Activated CD8-positive, alpha-beta memory T cell treated with anti-CD3 and anti-CD28 coated beads for 4 hours (primary cell): ENCODE measurements around the gene SLC35F3.

Experiments
- DNase-seq, 2 donors: peaks; one replicate each; pipeline ENCODE4 v3.0.0-alpha.2; 2020; ENCODE audit warnings: low read depth in 2 of 2

The SLC35F3 gene

GRCh38 chr1:234253732-234254131 lies 349.3 kb downstream of the SLC35F3 start:
- no peak for DNase-seq

GRCh38 chr1:234256359-234256758 lies 351.9 kb downstream of the SLC35F3 start:
- DNase-seq: no peak

GRCh38 chr1:234258071-234258470 lies 353.6 kb downstream of the SLC35F3 start:
- DNase-seq: no peak

DNA sequence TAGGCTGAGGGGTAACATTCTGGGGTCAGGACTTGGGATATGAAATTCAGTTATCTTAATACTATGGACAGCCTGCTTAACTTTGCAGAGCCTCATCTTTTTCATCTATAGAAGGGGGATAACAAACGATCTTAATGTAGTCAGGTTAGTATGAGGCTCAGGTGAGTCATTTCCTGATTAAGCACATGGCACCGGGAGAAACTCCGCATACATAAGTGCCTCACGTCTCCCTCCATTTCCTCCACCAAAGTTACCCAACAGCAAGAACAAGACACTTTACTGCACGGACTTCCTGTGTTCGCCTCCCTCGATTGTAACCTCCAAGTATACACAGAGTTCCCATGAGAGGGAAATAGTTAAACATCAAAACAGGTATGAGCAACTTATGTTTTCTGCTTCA lies 356.1 kb downstream of the SLC35F3 start:
- DNase-seq: no peak

- no peak for DNase-seq
Observed at GRCh38 chr1:234261545-234261944, 357.1 kb downstream of the SLC35F3 start.

DNA sequence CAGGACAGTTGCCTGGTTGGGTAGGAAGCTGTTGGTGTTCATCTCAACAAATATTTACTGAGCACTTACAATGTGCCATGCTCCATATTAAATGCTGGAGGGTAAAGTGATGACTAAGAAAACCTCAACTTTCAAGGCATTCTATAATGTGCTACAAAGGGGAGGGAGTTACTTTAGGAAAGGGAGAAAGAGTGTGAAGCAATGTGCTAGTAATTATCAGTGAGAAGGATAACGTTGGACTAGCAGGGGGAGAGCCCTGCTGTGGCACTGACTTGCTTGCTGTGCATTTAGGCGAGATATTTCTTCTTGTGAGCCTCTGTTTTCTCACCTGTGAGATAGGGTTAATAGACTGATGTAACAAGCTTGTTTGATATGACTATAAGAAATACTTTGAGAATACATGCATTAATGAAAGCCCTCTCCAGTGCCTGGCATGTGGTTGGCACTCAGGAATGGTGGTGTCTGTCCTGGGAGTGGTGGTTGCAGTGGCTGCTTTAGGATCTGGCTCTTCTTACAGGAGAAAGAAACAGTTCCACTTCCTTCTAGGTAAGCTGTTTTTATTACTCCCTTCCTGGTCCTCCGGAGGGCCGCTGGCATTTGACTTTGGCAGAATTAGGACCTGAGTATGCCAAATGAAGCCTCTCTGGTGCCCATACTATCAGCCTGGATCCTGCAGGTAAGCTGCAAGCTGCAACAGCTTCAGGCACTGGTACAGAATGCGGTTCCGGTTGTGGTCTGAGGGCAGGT lies 357.7 kb downstream of the SLC35F3 start:
- DNase-seq: no peak

GRCh38 chr1:234262754-234263105 lies 358.3 kb downstream of the SLC35F3 start:
- DNase-seq: no peak

DNA sequence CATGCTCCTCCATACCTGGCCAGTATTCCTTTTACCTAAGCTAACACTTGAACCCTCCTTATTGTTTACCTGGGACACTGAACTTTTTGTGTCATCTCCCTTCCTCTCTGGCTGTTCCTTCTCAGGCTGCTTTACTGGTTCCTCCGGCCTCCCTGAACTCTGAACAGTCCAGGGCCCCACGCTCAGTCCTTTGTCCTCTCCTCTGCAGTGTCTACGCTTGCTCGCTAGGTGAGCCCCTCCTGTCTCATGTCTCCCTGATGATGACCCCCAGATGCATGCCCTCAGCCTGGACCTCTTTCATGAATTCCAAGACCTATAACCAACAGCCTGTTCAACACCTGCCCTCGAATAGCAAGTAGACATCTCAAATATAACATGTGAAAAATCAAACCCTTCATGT lies 360.4 kb downstream of the SLC35F3 start:
- no peak for DNase-seq

- DNase-seq: no peak
Observed at GRCh38 chr1:234265321-234265720, 360.8 kb downstream of the SLC35F3 start.

DNA sequence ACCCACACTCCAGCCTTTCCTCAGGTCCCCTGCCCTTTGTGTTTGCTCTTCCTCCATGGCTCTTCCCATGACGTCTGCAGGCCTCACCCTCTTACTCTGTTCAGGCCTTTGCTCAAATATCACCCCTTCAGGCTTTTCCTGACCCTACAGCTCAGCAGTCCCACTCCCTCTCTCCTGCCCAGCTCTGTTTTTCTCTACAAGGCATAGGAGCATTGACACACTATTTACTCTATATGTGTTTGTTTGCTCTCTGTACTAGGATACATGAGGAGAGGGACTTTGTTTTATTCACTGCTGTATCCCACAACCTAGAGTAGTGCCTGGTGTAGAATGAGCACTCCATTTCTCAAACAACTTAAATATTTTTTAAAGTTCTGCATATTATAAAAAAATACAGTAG lies 361.4 kb downstream of the SLC35F3 start:
- no peak for DNase-seq

DNA sequence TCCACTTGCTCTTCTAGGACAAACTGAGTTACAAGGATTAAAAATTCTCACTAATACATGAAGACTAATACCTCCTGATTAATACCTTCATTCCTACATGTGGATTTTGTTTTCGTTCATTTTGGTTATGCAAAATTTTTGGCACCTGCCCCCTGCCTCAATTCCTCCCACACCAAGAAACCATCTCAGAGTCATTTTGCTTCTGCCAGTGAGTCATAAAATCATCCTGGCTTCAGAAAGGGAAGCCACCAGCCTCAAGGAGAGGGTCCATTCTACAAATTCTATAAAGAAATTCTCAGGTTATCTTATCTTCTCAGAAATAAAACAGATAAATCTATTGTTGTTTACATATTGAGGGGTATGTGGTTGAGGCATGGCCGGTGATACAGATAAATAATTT lies 365.6 kb downstream of the SLC35F3 start:
- DNase-seq: no peak

DNA sequence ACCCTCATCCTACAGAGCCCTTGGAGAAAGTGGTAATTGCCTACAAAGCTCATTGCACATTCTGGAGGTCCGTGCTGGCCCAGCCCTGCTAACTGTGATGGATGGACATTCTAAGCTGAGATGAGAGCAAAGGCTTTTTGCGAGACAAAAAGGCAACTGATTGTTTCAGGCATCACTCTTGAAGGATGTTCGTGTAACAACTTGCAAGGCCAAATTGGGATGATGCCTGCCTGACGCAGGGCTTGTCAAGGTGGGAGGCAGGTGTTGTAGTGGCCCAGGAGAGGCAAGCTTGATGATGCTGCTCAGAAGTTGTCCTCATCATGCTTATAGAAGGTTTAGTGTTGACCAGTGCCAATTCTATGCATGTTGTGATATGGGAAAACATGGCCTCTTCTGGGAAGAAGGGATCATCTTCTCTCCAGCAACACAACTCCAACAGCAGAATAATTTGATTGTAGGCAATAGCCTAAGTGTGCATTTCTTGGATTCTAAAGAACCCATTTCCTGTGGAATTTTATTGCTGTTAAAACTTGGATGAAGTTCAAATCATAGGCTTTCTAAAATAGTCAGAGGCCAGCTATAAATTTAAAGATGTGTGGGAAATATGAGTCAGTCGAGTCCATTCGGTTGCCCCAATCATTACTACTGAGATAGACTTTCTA lies 366.2 kb downstream of the SLC35F3 start:
- DNase-seq: no peak

DNA sequence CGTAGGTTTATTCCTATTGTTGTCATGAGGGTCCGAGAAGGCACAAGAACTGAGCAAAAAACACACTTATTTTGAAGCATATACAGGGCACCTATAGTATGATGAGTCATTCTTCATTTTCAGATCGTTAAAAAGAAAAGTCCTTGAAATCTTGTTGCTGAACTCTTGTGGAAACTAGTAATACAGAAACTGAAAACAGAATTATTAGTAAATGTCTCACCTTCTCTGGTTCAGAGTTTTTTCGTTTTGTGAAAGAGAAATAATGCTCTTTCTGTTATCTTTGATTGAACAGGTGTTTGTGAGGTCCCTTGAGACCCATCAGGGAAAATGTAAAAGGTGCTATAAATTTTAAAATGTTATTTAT lies 366.7 kb downstream of the SLC35F3 start:
- no peak for DNase-seq

GRCh38 chr1:234272656-234273312 lies 368.3 kb downstream of the SLC35F3 start:
- no peak for DNase-seq

GRCh38 chr1:234273981-234274380 lies 369.5 kb downstream of the SLC35F3 start:
- DNase-seq: no peak

DNA sequence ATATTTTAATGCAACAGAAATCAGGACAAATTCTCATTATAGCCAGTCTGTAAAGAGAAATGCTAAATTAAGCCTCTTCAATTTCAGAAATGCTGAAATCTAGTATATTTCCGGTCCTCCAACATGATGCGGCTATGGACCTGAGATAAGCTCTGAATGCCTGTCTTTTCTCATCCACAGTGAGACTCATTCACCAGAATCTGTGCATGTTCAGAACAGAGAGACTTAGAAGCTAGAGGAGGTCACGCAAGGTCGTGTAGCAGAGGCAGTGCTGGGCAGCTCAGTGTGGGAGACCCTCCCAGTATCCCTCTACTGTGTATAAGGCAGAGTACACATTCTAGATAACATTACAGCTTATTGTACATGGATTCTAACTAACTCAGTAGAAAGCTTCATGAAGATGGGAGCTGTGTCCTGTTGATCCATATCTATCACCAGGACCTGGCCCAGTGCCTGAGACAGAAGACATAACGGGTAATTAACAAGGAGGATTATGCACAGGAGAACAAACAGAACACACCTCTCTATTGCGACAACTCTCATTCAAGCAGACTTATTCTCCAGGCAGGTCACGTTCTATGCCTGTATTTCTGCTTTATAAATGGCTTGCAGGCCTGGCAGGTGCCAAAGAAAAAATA lies 371.8 kb downstream of the SLC35F3 start:
- DNase-seq: no peak

DNA sequence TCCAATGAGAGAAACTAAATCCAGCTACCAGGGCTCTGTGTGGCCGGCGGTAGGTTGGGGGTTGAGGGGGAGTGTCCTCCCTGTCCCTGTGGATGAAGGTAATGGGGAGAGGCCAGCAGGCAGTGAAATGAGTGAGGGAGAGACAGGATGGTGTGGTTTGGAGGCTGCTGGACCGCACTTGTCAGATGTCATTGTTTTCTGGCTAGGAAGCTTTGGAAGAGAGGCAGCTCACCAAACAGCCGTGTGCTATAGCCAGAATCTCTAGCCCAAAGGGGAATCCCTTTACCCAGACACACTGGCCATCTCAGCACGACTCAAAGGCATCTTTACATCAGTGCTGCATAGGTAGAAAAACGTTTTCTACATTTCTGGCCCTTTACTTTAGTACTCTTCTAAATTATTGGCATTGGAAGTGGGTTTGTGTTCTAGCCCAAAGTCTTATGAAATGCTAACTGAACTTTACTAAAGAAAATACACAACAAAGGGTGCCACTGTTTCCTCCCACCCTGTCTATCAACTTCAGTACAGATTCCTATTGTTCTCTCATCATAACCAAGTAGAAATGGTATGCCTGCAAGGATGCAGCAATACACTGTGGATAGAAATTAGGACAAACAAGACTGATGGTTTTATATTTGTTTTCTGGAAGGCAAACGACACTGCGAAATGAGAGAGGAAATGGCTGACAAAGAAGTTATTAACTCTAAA lies 372.8 kb downstream of the SLC35F3 start:
- no peak for DNase-seq

DNA sequence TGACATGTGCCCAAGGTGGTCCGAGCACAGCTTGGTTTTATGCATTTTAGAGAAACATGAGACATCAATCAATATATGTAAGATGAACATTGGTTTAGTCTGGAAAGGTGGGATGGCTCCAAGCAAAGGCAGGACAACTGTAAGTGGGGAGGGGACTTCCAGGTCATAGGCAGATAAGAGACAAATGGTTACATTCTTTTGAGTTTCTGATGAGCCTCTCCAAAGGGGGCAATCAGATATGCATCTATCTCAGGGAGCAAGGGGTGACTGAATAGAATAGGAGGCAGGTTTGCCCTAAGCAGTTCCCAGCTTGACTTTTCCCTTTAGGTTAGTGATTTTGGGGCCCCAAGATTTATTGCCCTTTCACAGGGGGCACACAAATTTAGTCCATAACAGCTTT lies 374.5 kb downstream of the SLC35F3 start:
- DNase-seq: no peak

DNA sequence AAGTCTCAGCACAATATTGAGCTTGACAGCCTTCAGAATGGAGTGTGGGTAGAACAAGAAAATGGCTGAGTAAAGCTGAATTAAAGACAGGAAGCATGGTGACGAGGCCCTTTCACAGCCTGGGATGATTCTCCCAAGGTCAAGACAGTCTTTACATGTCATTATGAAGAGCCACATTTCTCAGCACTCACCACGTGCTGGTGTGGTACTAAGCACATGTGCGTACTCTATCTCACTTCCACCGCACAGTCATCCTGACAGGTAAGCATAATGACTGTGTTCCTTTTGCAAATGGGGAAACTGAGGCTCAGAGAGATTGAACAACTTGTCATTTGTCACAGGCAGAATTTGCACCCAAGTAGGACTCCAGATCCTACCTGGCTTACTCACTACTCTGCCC lies 376.0 kb downstream of the SLC35F3 start:
- DNase-seq: no peak

GRCh38 chr1:234281826-234282489 lies 377.5 kb downstream of the SLC35F3 start:
- no peak for DNase-seq

- DNase-seq: no peak
Observed at GRCh38 chr1:234286206-234286605, 381.7 kb downstream of the SLC35F3 start.

DNA sequence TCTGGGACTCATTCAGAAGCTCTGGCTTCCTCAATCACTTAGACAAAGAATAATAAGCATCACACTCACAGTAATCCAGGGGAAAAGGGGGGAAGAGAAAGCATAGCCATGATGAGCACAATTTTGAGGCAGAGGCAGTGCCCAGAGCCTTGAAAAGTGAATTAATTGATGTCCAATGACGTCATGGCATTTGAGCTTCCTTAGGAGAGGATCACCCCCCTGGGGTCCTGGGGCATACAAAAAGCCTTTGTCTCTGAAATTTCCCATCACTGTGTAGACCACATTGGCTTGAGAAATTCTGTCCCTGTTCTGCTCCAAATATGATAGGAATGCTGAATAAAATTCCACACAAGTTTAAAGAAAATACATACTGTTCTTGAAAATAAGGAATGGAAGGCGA lies 384.5 kb downstream of the SLC35F3 start:
- no peak for DNase-seq
